DOHH2 (cell line): ENCODE measurements around the gene PPP4R2.

Experiments
- EZH2phosphoT487 ChIP-seq: fragments of 200-600 bp; sonication (generic); IDR thresholded peaks from 2 replicates; pipeline ENCODE4 v1.6.1; 2017; ENCODE audit warnings: borderline replicate concordance, mild to moderate bottlenecking, antibody characterized with exemption, low read length, moderate library complexity, mixed read lengths
- TF ChIP-seq, protein P1 (sequence below): fragments of 200-600 bp; sonication (generic); IDR thresholded peaks from one replicate; pipeline ENCODE4 v1.5.1; 2014; ENCODE audit warnings: antibody characterized with exemption, mild to moderate bottlenecking, low read depth, low read length; ENCODE audit not compliant: poor library complexity, severe bottlenecking

DNA sequence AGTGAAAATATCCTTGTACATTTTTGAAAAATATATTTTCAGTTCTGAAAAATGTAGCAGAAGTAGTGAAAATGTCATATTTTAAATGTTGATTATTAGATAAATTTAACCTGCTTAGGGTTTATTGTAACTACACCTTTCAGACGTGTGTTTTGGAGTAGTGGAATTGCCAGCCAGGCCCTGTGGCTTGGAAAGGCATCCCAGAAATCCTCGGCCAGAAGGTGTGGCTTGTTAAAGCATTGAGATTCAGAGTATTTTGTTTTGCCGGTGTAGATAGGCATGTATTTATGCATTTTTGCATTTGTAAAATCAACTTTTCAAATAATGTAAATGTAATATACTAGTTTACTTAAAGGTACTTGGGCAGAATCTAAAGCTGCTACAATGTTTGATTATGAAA is 71.8 kb downstream of the PPP4R2 start:
- TF ChIP-seq, protein P1, sequence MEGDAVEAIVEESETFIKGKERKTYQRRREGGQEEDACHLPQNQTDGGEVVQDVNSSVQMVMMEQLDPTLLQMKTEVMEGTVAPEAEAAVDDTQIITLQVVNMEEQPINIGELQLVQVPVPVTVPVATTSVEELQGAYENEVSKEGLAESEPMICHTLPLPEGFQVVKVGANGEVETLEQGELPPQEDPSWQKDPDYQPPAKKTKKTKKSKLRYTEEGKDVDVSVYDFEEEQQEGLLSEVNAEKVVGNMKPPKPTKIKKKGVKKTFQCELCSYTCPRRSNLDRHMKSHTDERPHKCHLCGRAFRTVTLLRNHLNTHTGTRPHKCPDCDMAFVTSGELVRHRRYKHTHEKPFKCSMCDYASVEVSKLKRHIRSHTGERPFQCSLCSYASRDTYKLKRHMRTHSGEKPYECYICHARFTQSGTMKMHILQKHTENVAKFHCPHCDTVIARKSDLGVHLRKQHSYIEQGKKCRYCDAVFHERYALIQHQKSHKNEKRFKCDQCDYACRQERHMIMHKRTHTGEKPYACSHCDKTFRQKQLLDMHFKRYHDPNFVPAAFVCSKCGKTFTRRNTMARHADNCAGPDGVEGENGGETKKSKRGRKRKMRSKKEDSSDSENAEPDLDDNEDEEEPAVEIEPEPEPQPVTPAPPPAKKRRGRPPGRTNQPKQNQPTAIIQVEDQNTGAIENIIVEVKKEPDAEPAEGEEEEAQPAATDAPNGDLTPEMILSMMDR, result no peak
- TF ChIP-seq EZH2phosphoT487, result no peak
